GM19324 (cell line): ENCODE results near the gene MAD1L1.
"Not testable (repeated sequence)": the region's sequence is repeated elsewhere in the genome, so short reads cannot be mapped to it uniquely, and the experiment has no call there.

Experiments used
- ATAC-seq: cut with Tn5 transposase; IDR thresholded peaks from one replicate; pipeline ENCODE4 v1.9.1; 2021; ENCODE audit warnings: mild to moderate bottlenecking, moderate library complexity; ENCODE audit not compliant: unreplicated experiment, low FRiP score

The MAD1L1 gene

DNA sequence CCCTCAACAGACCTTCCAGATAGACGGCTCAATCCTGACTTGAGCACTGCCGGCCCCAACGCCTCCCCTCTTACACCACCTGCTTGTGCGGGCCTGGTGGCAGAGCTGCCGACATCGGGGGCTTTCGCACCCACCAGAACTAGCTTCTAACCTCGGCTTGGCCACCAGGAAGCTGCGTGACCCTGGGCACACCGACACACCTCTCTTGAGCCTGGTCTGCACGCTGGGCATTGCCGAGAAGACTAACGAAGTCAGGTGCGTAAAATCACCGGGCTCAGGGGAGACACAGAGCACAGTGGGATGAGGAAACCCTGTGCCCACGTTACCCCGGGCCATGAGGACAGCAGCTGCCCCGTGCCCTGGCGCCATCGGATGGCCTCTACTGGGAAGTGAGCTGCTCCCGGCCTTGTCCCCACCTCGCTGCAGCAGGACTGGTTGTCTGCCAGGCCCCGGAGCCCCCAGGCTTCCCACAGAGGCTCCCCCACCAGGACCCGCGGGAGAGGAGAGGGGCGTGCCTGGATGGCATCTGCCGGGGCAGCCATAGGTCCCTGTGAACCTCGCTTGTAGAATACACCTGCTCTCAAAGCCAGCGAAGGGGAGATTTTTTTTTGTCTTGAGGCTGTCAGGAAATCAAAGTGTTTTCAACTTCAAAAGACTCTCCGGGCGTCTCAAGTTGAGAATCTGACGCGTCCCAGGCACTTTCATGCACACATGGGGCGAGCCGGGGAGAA is 408.4 kb downstream of the MAD1L1 start:
- not testable (repeated sequence) for ATAC-seq

- ATAC-seq = no peak
Observed at GRCh38 chr7:1823376-1824150, 409.2 kb downstream of the MAD1L1 start.

- no peak for ATAC-seq
Observed at GRCh38 chr7:1819259-1819841, 413.4 kb downstream of the MAD1L1 start.

GRCh38 chr7:1818575-1819258 is 414.0 kb downstream of the MAD1L1 start:
- no peak for ATAC-seq

GRCh38 chr7:1817061-1817712 is 415.6 kb downstream of the MAD1L1 start:
- no peak for ATAC-seq

- ATAC-seq = not testable (repeated sequence)
Observed at GRCh38 chr7:1816451-1816850, 416.3 kb downstream of the MAD1L1 start.

- not testable (repeated sequence) for ATAC-seq
Observed at GRCh38 chr7:1815551-1816281, 417.0 kb downstream of the MAD1L1 start.

- ATAC-seq = no peak
Observed at GRCh38 chr7:1815051-1815481, 417.7 kb downstream of the MAD1L1 start.

GRCh38 chr7:1814089-1814811 is 418.5 kb downstream of the MAD1L1 start:
- ATAC-seq = no peak

- ATAC-seq = no peak
Observed at GRCh38 chr7:1813394-1814088, 419.2 kb downstream of the MAD1L1 start.

DNA sequence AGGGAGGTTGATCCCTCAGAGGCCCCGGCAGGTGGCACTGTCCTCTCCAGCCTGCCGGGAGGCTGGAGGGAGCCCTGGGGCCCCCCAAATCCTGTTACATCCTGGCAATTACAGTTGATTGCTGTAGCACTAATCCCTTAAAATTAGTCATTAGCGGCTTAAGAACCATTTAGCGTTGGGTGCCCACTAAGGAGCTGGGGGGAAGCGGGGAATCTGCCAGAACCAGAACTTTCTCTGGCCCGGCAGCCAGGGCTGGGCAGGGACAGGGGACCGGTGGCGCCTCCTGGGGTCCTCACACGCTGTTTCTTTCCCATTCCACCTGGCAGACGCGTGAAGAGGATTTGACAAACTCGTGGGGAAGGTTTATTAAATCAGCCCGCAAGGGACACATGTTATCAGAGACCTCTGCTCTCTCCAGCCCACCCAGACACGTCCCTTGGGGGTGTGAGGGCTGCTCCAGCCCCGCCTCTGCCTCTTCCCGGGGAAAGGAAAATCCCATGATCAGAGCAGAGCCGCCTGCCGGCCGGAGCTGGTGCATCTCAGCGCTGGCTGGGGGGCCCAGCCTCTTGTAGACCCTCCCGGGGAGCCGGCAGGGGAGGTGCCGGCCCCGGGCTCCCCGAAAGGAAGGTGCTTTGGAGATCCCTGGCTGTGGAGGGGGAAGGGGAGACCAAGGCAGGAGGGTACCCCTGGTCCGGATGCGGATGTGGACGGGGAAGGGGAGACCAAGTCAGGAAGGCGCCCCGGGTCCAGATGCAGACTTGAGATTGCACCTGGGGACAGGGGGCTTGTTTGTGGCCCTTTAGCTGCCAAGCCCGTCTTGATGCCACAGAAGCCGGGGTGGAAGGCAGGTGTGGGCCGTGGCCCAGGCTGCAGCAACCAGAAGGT is 420.0 kb downstream of the MAD1L1 start:
- no peak for ATAC-seq

DNA sequence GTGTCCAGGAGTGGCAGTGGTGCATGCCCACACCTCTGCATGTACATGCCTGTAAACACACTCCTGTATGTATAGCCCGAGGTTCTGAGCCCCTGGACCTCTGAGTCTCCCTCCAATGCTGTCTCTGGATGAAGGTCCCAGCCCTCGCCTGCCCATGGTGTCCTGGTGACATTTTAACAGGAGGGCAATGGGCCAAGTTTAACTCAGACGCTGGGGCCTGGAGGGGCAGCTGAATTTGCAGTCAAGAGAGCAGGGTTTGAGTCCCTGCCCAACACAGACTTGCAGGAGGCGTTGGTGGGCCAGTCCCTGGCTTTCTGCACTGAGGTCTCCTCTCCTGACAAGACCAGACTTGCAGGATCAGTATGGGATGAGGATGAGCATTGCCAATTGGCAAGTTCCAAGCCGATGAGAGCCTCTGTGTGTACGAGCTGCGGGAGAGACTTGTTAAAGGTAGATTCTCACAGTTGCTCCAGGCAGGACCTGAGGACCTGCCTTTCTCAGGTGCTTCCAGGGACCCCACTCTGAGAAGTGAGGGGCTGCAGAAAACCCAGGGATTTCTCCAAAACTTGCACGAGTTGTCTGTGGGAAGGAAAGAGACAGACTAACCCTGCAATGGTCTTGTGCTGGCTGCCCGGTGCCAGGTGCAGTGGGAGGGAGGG is 420.8 kb downstream of the MAD1L1 start:
- ATAC-seq = no peak

DNA sequence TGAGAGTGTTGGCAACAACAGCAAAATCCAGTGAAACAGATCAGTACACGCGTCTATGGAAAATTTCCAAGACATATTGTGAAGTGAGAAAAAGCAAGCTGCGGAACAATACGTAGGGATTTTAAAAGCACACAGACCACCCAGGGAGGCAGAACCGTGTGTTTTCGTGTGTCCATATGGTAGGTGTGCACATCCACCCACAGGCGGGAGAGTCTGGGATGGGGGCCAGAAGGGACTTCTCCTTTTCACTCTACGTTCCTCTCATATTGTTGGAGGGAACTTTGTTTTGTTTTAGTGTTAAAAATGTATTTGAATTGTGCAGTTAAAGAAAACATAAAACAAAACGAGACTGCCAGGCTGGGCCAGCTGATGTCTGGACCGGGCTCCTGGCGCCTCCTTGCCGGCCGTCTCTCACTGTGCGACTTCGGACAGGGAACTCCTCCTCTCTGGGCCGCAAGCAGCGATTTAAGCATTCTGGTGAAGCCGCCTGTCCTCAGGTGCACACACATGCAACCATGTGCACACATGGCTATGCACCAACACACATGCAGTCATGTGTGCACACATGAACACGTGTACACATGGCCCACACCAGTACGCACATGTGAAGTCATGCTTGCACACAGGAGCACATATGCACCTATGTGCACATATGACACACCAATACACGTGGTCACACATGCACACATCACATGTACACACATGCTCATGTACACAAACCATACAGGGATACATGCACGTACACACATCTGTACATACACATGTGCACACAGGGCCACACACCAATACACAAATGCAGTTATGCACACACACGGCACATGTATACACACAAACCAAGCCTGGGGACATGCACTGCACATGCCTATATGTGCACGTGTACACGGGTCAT is 421.5 kb downstream of the MAD1L1 start:
- no peak for ATAC-seq

DNA sequence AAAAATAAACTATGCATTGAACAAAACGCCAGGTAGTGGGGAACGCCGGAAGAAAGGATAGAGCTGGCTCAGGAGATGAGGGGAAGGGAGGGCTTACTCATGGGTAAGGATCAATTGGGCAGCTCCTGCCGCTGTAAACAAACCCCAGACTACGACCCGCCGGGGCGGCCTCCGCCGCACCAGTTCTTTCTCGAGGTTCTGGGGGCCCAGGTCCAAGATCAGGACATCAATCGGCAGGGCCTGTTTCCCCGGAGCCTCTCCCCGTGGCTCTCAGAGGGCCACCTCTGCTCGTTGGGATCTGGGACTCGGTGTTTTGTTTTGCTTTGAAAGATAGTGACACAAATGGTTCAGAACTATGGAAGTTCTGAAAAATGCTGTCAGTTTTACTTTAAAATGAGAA is 422.2 kb downstream of the MAD1L1 start:
- ATAC-seq = no peak

GRCh38 chr7:1809601-1810258 is 423.0 kb downstream of the MAD1L1 start:
- ATAC-seq = no peak

DNA sequence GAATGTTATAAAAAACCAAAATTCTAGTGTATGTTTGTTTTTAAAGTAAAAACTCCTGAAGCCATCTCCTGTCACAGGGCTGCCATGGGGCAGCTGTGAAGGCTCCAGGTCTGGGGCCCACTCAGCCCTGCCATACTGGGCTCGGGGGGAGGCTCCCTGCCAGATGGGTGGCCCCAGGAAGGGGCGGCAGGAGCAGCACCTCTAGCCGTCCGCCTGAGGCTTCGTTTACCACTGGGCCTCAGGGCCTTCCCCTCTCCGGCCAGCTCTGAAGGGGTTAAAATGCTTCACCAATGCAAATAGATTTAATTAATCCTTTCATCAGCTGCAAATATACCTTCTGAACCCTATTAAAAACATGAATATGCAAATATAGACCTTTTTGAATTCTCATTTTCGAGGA is 423.7 kb downstream of the MAD1L1 start:
- no peak for ATAC-seq
